ENCODE results near the gene COMP. TPM values are rescaled to one million over a fixed set of nuclear protein-coding genes. Genes with fewer than 3 reads are reported as not detected.
"Not testable (repeated sequence)": the region's sequence is repeated elsewhere in the genome, so short reads cannot be mapped to it uniquely, and the experiment has no call there.

Gene COMP
- polyA plus RNA-seq, 12 donors: 3.2 to 30.9 (median 9.2) TPM; not detected in 2

- DNase-seq: no peak
Observed at GRCh38 chr19:18749362-18750231, 41.5 kb downstream of the COMP start.

DNA sequence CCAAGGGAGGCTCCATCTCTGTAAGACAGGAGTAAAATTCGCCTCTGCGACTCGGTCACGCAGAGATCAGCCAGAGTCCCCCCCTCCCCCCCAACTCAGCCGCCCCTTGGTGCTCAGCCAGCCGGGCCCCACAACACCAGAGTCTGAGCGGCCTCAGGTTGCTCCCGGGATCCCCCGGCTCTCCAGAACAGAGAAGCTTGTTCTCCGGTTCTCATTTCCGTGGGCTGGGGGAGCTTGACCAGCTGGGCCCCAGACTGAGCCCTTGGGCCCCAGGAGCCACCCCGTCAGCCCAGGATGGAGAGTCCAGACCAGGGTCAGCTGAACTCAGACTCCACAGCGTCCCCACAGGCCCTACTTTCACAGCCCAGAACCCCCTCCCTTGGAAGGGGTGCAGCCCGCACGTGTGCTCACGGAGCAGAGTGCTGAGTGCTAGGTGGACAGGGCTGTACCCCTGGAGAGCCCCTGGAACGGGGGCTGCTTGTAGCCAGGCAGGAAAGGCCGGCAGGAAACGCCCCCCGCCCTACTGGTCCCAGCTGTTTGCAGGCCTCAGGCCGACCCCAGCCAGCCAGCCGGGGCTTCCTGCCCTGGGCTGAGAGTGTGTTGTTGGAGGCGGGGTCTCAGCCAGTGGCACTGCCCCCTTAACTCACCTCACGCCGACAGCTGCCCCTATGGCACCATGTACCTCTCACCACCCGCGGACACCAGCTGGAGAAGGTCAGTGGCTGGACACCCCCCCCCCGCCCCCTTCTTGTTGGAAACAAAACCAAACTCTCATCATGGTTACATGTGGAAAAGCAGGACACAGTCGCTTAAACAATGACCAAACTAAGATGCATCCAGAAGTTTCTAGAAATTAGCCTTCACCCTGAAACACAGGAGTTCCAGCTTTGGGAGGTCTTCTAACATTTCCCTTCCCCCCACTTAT lies 44.4 kb downstream of the COMP start:
- peak; percentile 64 for DNase-seq

DNA sequence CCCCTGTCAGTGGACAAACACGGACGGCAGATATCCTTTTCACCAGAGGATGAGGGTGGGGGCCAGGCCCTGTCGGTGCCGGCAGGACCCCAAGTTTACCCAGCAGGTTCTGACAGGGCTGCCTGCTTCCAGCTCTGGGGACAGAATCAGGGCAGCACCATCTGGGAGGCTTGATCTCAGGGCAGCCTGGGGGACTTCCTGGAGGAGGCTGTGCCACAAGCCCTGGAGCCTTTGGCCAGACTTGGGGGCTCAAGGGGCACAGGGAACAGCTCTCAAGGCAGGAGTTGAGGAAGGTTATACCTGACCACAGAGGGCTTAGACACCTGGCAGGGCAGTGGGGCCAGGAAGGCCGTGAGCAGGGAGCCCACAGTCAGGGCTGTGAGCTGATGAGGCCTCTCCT lies 45.2 kb downstream of the COMP start:
- no peak for DNase-seq

DNA sequence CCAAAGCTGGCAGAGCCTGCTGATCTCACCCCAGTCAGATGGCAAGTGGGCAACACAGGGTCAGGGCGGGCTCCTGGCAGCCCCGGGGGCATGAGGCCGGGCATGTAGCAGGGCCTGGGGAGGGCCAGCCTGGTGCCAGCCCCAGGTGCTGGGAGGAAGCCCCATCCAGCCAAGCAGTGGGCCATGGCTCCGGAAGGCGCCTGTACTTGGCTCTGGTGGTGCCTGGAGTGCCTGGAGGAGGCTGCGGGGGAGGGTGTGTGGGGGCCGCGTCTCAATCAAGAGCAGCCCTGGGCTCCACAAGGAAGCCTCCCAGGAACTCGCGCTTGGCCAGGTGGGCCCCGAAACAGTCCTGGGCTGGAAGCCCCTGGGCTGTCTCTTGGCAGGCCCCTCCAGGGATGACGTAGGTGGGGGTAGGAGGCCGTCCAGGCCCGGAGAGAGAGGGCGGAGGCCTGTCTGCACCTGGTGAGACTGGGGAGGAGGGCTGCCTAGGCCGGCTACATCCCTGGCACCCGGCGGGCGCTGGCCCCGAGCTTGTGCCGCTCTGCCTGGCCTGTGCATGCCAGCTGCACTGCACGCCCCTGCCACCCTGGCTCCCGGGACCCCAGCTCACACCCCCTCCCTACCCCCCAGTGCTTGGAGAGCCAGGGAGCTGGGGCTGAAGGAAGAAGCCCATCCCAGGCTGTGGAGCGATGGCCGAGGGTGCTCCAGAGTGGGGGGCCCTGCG lies 45.9 kb downstream of the COMP start:
- DNase-seq: no peak

DNA sequence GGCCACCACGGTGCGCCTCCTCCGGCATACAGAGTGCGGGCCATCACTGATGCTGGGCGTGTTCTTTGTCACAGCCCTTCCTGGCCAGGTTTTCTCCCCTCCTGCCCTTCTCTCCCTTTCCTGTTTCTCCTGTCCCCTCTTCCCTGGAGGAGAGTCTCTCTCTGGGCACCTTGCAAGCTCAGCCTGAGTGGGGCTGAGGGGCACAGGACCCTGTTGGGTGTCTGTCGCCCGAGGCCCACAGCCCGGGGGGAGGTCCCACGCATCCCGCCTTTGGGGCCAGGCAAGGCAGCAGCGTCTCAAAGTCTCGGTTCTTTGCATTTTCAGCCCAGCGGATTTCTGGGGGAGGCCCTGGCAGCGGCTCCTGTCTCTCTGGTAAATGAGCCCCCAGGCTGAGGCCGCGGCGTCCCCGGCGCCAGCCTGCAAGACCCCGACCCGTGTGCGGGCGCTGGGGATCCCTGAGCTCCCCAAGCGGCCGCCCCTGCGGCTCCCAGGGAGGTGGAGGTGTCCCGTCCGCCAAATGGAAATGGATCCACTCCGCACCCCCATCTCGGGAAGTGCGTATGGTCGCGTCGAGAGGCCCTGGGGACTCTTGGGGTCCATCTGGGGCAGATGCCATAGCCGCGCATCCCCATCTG lies 47.2 kb downstream of the COMP start:
- no peak for DNase-seq

GRCh38 chr19:18742838-18743783 lies 48.0 kb downstream of the COMP start:
- no peak for DNase-seq

DNA sequence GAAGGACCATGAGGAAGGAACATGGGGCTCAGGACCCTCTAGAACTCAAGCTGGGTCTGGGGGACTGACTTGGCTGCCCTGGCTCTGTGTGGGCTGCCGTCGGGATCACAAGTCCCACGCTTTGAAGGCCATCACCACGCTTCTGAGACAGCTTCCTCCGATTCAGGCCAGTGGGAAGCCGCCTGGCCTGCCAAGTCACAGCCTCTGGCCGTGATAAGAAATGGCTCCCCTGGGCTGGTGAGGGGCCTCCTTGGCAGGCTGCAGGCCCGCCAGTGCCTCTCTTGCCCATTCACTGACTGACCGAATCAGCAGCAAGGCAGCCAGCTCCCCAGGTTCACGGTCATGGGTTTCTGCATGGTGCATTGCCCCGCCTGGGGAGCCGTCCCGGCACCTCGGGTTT lies 48.8 kb downstream of the COMP start:
- no peak for DNase-seq

- DNase-seq: no peak
Observed at GRCh38 chr19:18741124-18742121, 49.7 kb downstream of the COMP start.

- DNase-seq: no peak
Observed at GRCh38 chr19:18738961-18739690, 52.0 kb downstream of the COMP start.

DNA sequence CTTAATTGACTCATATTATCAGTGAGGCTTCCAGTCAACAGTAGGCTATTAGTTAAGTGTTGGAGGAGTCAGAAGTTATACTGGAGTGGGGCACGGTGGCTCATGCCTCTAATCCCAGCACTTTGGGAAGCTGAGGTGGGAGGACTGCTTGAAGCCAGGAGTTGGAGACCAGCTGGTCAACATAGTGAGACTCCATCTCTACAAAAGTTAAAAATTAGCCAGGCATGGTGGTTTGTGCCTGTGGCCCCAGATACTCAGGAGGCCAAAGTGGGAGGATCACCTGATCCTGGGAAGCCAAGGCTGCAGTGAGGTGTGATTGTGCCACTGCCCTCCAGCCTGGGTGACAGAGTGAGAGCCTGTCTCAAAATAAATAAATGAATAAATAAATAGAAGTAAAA lies 53.2 kb downstream of the COMP start:
- no peak for DNase-seq

DNA sequence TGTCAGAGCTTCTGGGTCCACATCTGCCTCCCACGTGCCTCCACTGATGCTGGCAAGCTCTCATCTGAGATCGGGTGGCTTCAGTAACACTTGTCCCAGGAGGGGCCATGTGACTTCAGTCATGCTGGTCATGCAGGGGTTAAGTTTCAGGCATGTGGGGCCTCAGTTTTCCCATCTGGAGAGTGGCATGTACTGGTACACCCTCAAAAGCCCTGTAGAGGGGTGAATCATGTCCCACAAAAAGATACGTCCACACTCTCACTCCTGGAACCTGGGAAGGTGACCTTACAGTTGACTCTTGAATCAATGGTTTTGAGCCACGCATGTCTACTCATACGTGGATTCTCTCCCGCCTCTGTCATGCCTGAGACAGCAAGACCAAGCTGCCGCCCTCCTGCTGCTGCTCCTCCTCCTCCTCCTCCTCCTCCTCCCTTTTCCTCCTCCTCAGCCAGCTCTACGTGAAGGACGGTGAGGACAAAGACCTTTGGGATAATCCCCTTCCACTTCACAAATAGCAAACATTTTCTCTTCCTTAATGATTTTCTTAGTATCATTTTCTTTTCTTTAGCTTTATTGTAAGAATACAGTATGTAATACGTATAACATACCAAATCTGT lies 53.7 kb downstream of the COMP start:
- DNase-seq: no peak

GRCh38 chr19:18736415-18737336 lies 54.4 kb downstream of the COMP start:
- no peak for DNase-seq

- DNase-seq: no peak
Observed at GRCh38 chr19:18735752-18736151, 55.4 kb downstream of the COMP start.

DNA sequence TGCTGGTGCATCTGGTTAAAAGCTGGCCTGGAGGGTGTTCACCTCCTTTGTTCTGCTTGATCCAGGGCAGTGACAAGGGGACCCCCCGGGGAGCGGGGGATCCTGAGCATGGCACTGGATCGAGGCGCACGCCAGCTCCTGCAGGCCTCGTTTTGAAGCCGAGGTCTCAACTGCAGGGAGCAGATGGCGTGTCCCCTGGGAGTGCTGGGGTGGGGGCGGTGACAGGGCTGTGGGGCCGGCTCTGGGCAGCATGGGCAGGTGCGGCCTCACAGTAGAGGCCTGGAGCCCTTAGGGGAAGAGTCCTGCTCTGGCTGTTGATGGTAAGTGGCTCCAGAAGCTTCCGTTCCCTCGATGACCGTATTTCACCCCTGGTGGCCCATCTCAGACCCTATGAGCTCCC lies 55.8 kb downstream of the COMP start:
- no peak for DNase-seq

- not testable (repeated sequence) for DNase-seq
Observed at GRCh38 chr19:18733762-18734332, 57.3 kb downstream of the COMP start.

GRCh38 chr19:18733196-18733647 lies 57.9 kb downstream of the COMP start:
- DNase-seq: no peak
